Stimulated activated naive B cell treated with anti-CD40 and anti-IgM and Interleukin-4, amounts not matched to agents 10 μg/mL and 1 μg/mL and 100 μg/mL, for 72 hours (primary cell): Measurements from ENCODE around the gene NRGN.

Experiments
- ATAC-seq, 2 donors: fragments of 150-1000 bp; cut with Tn5 transposase; replicated peaks; 2 replicates each; pipeline ENCODE4 v1.10.0; 2021; ENCODE audit warnings: moderate library complexity in 1 of 2
- DNase-seq: peaks from one replicate; pipeline ENCODE4 v3.0.0; 2021
- H3K27ac Mint-ChIP-seq: one replicate; pipeline ENCODE4 v1.8.0; 2022; ENCODE audit warnings: mild to moderate bottlenecking, mixed read lengths
- H3K27me3 Mint-ChIP-seq, 2 donors: one replicate each; pipeline ENCODE4 v1.8.0; 2022; ENCODE audit warnings: mixed read lengths in 2 of 2
- H3K36me3 Mint-ChIP-seq, 2 donors: one replicate each; pipeline ENCODE4 v1.8.0; 2022; ENCODE audit warnings: mixed read lengths in 2 of 2, mild to moderate bottlenecking in 1 of 2
- H3K4me1 Mint-ChIP-seq, 2 donors: one replicate each; pipeline ENCODE4 v1.8.0; 2022; ENCODE audit warnings: mixed read lengths in 2 of 2, mild to moderate bottlenecking in 1 of 2
- H3K4me3 Mint-ChIP-seq, 2 donors: one replicate each; pipeline ENCODE4 v1.8.0; 2022; ENCODE audit warnings: mild to moderate bottlenecking in 2 of 2, mixed read lengths in 2 of 2, moderate library complexity in 1 of 2
- H3K9me3 Mint-ChIP-seq, 2 donors: one replicate each; pipeline ENCODE4 v1.8.0; 2022; ENCODE audit warnings: mixed read lengths in 2 of 2, mild to moderate bottlenecking in 1 of 2

Gene NRGN

DNA sequence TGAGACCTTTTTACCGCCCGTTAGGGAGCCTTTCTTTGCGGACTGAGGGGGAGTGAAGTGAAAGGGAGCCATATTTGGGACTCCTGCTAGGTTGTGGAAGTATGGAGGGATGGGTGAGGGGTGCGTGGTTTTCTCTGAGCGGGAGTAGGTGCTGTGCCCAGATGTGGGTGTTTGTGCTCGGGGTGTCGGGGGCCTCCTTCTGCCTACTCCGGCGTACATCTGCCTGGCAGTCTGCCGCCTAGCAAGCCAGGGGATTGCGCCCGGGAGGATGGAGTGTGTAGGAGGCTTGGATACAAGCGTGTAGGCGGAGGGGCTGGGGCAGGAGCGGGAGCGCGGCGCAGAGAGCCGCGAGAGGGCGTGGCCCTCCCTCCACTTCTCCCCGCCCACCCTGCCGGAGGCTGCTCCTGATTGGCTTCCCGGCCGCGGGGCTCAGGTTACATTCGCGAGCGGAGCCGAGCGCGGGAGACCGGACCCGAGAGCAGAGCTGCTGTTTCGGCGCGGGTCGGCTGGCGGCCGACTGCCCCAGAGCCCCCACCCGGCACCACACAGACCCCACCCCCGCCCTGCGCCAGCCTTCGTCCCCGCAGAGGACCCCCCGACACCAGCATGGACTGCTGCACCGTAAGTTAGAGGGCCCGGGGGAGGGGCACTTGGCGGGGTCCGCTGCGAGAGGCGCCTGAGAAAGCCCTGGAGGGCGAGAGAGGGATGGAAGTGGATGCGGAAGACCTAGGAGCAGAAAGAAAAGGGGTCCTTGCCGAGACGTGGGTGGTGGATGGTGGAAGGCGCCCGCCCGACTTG lies at the start of gene NRGN:
Gene NRGN, plus strand, starts transcription at position 464 of the 798 bp plus-strand sequence. Its CDS starts 143 bp downstream, at position 607.
- peak within 1 kb of the TSS; percentile 89 to 90 for H3K4me3 Mint-ChIP-seq
- ATAC-seq (peak; percentile 93), DNase-seq (peak; percentile 72)
- H3K27me3 Mint-ChIP-seq = peaks cover 6 to 11% of the 10 kb centered on the region in 2 donors
- H3K9me3 Mint-ChIP-seq = no peaks in the 10 kb centered on the region
- H3K27ac Mint-ChIP-seq = peak within 1 kb of the TSS; percentile 71
- H3K36me3 Mint-ChIP-seq = no peaks in the 10 kb centered on the region
- peaks cover 20 to 41% of the 10 kb centered on the region in 2 donors for H3K4me1 Mint-ChIP-seq

DNA sequence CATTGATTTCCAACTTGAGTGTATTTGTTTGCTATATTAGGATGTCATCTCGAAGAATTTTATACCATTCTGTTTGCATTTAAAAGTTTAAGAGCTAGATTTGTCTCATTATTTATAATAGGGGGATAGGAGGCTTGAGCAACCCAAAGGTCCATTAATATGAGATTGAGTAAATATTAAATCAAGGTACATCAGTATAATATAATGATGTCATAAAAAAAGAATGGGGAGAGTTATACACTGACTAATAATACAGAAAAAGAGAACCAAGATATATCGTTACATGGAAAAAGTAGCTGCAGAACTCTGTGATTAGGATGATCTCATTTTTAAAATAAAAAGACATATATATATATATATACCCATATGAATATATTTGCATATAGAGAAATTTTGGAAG lies 46.6 kb upstream of the NRGN start:
- Mint-ChIP-seq H3K27me3 (no peaks in the 10 kb centered on the region), H3K27ac (no peak overlapping the region), H3K4me1 (no peaks in the 10 kb centered on the region), H3K4me3 (no peak overlapping the region), H3K9me3 (no peaks in the 10 kb centered on the region), H3K36me3 (no peaks in the 10 kb centered on the region)
- no peak for DNase-seq
- no peak for ATAC-seq

DNA sequence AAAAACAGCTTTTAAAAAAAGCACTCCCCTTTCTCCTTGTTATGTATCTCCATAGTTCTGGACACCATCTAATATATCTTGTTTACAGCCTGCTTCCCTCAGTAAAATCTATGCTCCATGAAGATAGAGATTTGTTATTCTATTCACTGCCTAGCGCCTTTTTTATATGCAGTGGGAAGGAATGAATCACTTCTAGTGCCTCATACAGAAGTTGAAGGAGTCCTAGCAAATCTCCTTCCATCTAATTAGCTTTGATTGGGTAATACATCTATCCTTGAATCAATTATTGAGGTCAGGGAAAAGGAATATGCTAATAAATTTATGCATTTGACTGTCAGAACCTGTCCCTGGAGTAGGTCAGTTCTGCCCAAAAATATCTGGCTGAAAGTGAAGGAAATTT lies 40.2 kb upstream of the NRGN start:
- Mint-ChIP-seq H3K4me3 (no peak overlapping the region), H3K4me1 (no peaks in the 10 kb centered on the region), H3K36me3 (peaks cover 7 to 9% of the 10 kb centered on the region in 2 donors), H3K27me3 (peaks cover 0 to 7% of the 10 kb centered on the region in 2 donors), H3K9me3 (peaks cover 7 to 10% of the 10 kb centered on the region in 2 donors), H3K27ac (no peak overlapping the region)
- no peak for ATAC-seq
- DNase-seq = no peak

DNA sequence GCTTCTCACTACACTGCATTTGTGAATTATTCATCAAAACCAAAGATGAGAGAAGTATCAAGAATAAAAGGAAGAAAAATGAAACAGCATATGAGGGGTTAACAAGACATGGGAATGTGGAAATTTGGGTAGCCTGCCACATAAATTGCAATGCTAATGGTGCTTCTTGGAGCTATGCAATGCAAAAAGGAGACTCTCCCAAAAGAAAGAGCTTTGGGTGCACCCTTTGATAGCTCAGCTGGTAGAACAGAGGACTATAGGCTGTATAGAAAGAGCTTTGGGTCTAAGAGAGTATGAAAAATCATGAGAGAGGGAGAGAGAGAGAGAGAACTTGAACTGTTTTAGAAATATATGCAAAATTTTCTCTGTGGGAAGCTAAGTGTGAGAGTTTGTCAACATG lies 39.7 kb upstream of the NRGN start:
- Mint-ChIP-seq H3K27ac (no peak overlapping the region), H3K9me3 (peaks cover 7 to 10% of the 10 kb centered on the region in 2 donors), H3K4me1 (no peaks in the 10 kb centered on the region), H3K36me3 (peaks cover 7 to 9% of the 10 kb centered on the region in 2 donors), H3K4me3 (no peak overlapping the region), H3K27me3 (peaks cover 0 to 7% of the 10 kb centered on the region in 2 donors)
- ATAC-seq (no peak), DNase-seq (no peak)

DNA sequence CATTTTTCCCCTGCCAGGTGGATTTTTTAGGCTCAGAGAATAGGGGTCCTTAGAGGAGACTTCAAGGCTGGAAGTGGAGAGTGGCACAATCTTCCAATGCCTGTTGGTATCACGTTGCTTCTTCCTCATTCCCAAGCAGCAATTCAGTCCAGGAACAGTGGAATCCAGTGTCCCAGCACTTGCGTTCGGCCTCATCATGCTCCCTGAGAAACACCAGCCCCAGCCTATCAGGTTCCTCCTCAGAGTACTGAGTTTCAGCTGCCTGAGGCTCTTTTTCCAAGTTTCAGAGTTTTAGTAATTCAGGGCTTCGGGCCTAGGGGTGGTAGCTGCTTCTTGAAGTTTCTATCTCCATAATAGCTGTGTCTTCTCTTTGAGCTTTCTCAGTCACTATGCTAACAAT lies 31.9 kb upstream of the NRGN start:
- no peak overlapping the region for H3K27ac Mint-ChIP-seq
- peaks cover 0 to 4% of the 10 kb centered on the region in 2 donors for H3K27me3 Mint-ChIP-seq
- H3K9me3 Mint-ChIP-seq = peaks cover 4 to 10% of the 10 kb centered on the region in 2 donors
- no peaks in the 10 kb centered on the region for H3K4me1 Mint-ChIP-seq
- H3K36me3 Mint-ChIP-seq = peaks cover 4 to 14% of the 10 kb centered on the region in 2 donors
- H3K4me3 Mint-ChIP-seq = no peak overlapping the region
- DNase-seq (no peak), ATAC-seq (no peak)

DNA sequence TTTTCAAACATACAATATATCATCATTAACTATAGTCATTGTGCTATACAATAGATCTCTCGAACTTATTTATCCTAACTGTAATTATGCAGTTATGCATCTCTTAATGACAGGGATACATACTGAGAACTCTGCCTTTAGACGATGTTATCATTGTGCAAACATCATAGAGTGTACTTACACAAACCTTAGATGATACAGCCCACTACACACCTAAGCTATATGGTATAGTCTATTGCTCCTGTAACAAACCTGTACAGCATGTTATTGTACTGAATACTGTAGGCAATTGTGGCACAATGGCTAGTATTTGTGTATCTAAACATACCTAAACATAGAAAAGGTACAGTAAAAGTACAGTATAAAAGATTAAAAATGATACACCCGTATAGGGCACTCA lies 27.4 kb upstream of the NRGN start:
- Mint-ChIP-seq H3K36me3 (peaks cover 4 to 9% of the 10 kb centered on the region in 2 donors), H3K4me3 (no peak overlapping the region), H3K27ac (no peak overlapping the region), H3K4me1 (peaks cover under 1% of the 10 kb centered on the region in 2 donors), H3K9me3 (peaks cover 4 to 6% of the 10 kb centered on the region in 2 donors), H3K27me3 (peaks cover 18 to 24% of the 10 kb centered on the region in 2 donors)
- DNase-seq = no peak
- ATAC-seq = no peak

DNA sequence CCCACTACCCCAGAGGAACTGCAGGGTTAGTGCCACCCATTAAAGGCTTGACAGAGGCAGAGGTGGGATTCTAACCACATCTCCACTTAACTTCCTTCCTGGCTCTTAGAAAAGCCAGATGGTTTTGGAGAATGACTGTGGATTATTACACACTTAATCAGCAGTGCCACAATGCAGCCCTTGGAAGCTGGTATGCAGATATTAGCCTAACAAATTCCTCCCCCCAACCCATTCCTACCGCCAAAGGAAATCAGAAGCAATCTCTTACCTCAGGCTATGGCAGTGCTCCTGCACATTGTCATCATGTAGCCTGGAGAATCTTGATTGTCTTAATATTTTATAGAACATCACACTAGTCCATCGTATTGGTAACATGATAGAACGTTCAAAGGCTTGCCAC lies 23.2 kb upstream of the NRGN start:
- Mint-ChIP-seq H3K36me3 (no peaks in the 10 kb centered on the region), H3K4me3 (no peak overlapping the region), H3K9me3 (peaks cover 0 to 1% of the 10 kb centered on the region in 2 donors), H3K27ac (no peak overlapping the region), H3K27me3 (peaks cover 45 to 58% of the 10 kb centered on the region in 2 donors), H3K4me1 (peaks cover 13 to 24% of the 10 kb centered on the region in 2 donors)
- DNase-seq = no peak
- no peak for ATAC-seq

DNA sequence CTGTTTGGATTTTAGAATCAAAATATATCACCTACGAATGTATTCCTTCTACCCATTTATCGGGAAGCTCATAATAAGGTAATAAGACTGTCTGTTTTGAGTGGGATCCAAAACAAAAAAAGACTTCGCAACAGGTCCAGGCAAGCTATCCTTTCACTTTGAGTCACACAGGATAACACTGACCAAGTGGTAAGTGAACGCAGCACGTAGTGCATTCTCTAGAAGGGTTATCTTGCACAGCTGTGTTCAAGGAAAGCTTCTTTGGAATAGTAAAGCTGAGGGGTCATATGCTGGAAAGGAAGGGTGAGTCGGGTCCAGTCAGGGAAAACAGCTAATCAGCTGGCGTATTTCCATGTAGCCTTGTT lies 22.3 kb upstream of the NRGN start:
- DNase-seq = no peak
- peak overlapping the region; percentile 82 for H3K4me3 Mint-ChIP-seq
- no peaks in the 10 kb centered on the region for H3K9me3 Mint-ChIP-seq
- peaks cover 21 to 31% of the 10 kb centered on the region in 2 donors for H3K4me1 Mint-ChIP-seq
- H3K27ac Mint-ChIP-seq = no peak overlapping the region
- peaks cover 52 to 63% of the 10 kb centered on the region in 2 donors for H3K27me3 Mint-ChIP-seq
- no peaks in the 10 kb centered on the region for H3K36me3 Mint-ChIP-seq
- no peak for ATAC-seq

DNA sequence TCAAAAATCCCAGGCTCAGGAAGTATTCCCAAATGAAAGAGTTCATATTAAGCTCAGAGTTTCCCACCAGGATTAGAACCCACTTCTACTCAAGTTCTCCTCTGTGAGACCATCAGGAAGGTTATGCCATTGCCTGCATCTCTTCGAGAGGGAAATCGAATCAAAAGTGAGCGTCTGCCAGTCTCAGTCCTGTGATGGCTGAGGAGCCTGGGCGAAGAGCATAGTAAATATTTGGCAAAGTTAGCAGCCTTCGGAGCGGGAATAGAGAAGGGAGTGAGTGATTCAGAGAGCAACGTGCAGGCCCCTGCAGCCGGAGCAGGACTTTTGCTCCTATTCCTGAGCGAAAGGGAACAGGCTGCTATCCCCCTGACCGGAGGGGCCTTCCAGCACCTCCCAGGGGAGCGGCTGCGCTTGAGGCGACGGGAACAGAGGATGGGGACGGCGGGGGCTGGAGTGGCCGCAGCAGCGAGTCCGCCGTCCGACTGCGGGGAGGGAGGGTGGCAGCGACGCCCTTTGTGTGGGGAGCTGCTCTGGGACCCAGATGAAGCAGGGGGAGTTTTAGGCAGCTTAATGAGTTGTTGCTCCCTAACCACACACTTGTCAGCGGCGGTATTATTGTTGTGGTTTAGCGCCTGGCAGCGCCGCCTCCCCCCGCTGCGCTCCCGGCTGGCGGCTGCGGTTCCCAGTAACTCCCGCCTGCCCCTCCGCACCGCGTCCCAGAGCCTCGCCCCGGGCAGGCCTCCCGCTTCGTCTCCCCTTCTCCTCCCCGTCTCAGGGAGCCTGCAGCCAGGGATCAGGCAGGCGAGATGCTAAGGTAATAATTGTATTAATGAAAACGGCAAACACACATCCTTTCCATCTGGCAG lies 21.7 kb upstream of the NRGN start:
- peak overlapping the region; percentile 66 for H3K27ac Mint-ChIP-seq
- H3K4me1 Mint-ChIP-seq = peaks cover 27 to 37% of the 10 kb centered on the region in 2 donors
- no peaks in the 10 kb centered on the region for H3K36me3 Mint-ChIP-seq
- peaks cover 52 to 69% of the 10 kb centered on the region in 2 donors for H3K27me3 Mint-ChIP-seq
- peak; percentile 1 for DNase-seq
- H3K9me3 Mint-ChIP-seq = no peaks in the 10 kb centered on the region
- ATAC-seq = peak; percentile 64 to 71
- peak overlapping the region; percentile 82 for H3K4me3 Mint-ChIP-seq

DNA sequence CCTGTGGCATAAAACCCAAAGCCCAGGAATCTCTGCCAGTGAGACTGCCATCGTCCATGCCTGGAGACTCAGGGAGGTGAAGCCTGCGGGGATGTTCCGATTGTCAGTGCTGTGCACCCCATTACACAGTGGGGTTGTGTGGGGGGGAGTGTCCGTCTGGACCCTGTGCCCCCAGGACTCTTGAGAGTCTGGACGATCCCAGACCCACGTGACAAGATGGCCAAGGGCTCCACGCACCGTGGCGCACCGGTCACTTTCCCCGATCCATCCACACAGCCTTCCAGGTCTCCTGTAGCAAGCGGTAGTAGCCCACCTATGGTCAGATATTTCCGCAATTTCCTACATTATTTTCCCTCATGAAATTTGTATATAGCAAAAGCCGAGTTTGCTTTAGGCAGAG lies 20.9 kb upstream of the NRGN start:
- Mint-ChIP-seq H3K36me3 (no peaks in the 10 kb centered on the region), H3K27me3 (peaks cover 52 to 70% of the 10 kb centered on the region in 2 donors), H3K4me3 (no peak overlapping the region), H3K27ac (no peak overlapping the region), H3K4me1 (peaks cover 30 to 45% of the 10 kb centered on the region in 2 donors), H3K9me3 (no peaks in the 10 kb centered on the region)
- ATAC-seq (no peak), DNase-seq (no peak)

DNA sequence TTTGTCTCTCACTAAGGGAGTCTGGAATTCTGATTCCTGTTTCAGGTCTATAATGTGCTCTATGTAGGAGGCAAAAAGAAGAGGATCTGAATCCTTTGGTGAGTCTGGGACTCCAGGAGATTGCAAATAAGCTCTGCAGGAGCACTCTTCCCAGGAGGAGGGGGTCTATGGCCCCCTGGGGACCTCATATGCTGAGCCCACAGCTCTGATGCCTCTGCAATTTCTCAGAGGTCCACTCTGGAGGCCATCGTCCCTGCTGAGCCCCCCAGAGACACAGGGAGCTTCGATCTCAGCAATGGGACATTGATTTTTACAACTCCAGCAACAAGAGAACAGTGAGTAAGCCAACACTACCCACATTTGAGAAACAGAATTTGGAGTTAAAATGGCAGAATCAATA lies 20.2 kb upstream of the NRGN start:
- ATAC-seq (no peak), DNase-seq (no peak)
- H3K9me3 Mint-ChIP-seq = no peaks in the 10 kb centered on the region
- peaks cover 35 to 52% of the 10 kb centered on the region in 2 donors for H3K4me1 Mint-ChIP-seq
- no peak overlapping the region for H3K27ac Mint-ChIP-seq
- peaks cover 48 to 70% of the 10 kb centered on the region in 2 donors for H3K27me3 Mint-ChIP-seq
- H3K36me3 Mint-ChIP-seq = no peaks in the 10 kb centered on the region
- no peak overlapping the region for H3K4me3 Mint-ChIP-seq

DNA sequence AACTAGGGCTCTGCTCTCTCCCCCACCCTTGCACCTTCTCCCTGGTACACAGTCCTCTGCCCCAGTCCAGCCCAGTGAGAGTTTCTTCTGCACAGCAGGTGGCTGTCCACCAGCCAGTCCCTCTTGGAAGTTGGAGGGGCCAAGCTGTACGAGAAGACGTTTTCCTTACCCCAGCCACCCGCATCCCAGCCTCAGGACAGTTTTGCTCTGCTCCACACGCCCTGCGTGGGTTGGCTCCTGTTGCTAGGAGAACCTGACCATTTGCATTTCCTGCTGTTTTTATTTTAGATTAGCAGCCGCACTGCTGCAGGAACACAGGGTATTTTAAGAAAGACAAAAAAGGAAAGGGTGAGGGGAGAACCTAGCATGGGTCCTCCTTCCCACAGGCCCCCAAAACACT lies 17.6 kb upstream of the NRGN start:
- H3K4me1 Mint-ChIP-seq = peaks cover 51 to 69% of the 10 kb centered on the region in 2 donors
- no peak overlapping the region for H3K4me3 Mint-ChIP-seq
- no peaks in the 10 kb centered on the region for H3K36me3 Mint-ChIP-seq
- DNase-seq = no peak
- H3K27ac Mint-ChIP-seq = no peak overlapping the region
- no peaks in the 10 kb centered on the region for H3K9me3 Mint-ChIP-seq
- ATAC-seq = no peak
- peaks cover 39 to 49% of the 10 kb centered on the region in 2 donors for H3K27me3 Mint-ChIP-seq

DNA sequence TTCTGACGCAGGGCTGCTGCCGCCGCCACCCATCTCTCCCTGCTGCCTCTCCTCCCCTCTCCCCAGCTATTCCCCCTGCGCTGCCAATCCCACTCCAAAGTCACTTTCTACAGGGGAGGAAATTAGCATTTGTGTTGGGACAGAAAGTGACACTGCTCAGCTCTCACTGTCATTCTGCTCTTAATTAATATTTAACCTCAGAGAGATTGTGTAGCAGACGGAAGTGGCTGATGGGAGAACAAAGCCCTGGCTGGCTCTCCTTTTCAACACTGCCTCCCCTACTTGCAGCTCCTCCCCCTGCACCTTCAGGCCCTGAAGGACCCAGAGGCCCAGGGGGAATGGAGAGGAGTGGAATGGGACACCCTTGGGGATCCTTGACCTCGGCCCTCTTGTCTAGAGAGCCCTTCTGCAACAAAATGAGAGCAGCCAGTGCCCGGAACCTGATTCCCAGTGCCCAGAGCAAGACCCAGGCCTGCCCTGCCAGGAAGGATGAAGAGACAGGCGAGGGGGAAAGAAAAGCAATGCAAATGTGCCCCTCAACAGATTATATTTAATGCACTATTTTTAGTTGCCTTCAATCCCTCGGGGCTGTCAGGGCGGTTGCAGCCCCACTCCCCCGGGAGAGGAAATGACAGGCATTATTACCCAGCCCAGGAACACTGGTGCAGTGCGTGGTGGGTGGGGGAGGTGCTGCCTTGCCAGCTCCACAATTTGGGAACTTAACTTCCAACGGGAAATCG lies 14.6 kb upstream of the NRGN start:
- H3K9me3 Mint-ChIP-seq = no peaks in the 10 kb centered on the region
- H3K36me3 Mint-ChIP-seq = no peaks in the 10 kb centered on the region
- peaks cover 44 to 56% of the 10 kb centered on the region in 2 donors for H3K4me1 Mint-ChIP-seq
- peak overlapping the region; percentile 79 for H3K27ac Mint-ChIP-seq
- ATAC-seq (peak; percentile 90 to 91), DNase-seq (peak; percentile 13)
- peak overlapping the region; percentile 69 to 71 for H3K4me3 Mint-ChIP-seq
- H3K27me3 Mint-ChIP-seq = peaks cover 16 to 21% of the 10 kb centered on the region in 2 donors

DNA sequence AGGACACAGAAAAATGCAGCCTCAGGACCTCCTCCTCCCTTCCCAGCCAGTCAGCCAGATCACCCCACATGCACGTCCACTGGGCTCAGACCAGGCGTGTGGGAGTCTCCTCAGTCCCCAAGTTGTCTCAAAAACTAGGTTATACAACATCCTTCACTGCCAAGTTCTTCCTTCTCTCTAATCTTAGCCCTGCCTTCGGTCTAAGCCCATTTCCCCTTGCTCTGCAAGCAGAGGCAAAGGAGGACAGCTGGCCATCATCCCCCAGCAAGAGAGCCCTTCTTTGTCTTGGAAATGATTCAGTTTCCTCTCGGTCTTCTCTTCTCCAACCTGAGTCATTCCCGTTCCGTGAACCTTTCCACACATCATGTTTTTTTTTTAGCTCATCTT lies 14.0 kb upstream of the NRGN start:
- H3K4me3 Mint-ChIP-seq = peak overlapping the region; percentile 69 to 71
- peaks cover 44 to 54% of the 10 kb centered on the region in 2 donors for H3K4me1 Mint-ChIP-seq
- H3K36me3 Mint-ChIP-seq = no peaks in the 10 kb centered on the region
- no peaks in the 10 kb centered on the region for H3K9me3 Mint-ChIP-seq
- peak overlapping the region; percentile 45 for H3K27ac Mint-ChIP-seq
- peaks cover 16 to 21% of the 10 kb centered on the region in 2 donors for H3K27me3 Mint-ChIP-seq
- DNase-seq = no peak
- peak; percentile 8 to 28 for ATAC-seq
